WERI-Rb-1 (cell line): ENCODE results near the gene GULP1.

Source experiments
- DNase-seq: peaks from one replicate; pipeline ENCODE4 v3.0.0-alpha.2; 2020
- H3K27ac ChIP-seq: fragments of 250-450 bp; sonication (Bioruptor Pico); 2 replicates; pipeline ENCODE4 v1.5.1; 2020; ENCODE audit warnings: mild to moderate bottlenecking, moderate library complexity
- H3K27me3 ChIP-seq: fragments of 250-450 bp; sonication (Bioruptor Pico); 2 replicates; pipeline ENCODE4 v1.5.1; 2021; ENCODE audit warnings: mild to moderate bottlenecking, low read depth, moderate library complexity; ENCODE audit not compliant: insufficient read depth, severe bottlenecking
- H3K36me3 ChIP-seq: fragments of 250-450 bp; sonication (Bioruptor Pico); 2 replicates; pipeline ENCODE4 v1.5.1; 2020; ENCODE audit warnings: mild to moderate bottlenecking, moderate library complexity
- H3K4me3 ChIP-seq: 2 replicates; pipeline ENCODE4 v1.5.1; 2011; ENCODE audit warnings: low read depth, mild to moderate bottlenecking, control low read depth, low read length
- H3K9me3 ChIP-seq: fragments of 250-450 bp; sonication (Bioruptor Pico); 2 replicates; pipeline ENCODE4 v1.5.1; 2021; ENCODE audit warnings: mild to moderate bottlenecking, moderate library complexity; ENCODE audit not compliant: severe bottlenecking
- TF ChIP-seq, protein P1 (sequence below): IDR thresholded peaks from 2 replicates; pipeline ENCODE4 v1.5.1; 2011; ENCODE audit warnings: low read depth, mild to moderate bottlenecking, control low read depth, inconsistent platforms, low read length

GULP1 gene

GRCh38 chr2:188631037-188631809 lies 339.5 kb downstream of the GULP1 start:
- TF ChIP-seq, protein P1, sequence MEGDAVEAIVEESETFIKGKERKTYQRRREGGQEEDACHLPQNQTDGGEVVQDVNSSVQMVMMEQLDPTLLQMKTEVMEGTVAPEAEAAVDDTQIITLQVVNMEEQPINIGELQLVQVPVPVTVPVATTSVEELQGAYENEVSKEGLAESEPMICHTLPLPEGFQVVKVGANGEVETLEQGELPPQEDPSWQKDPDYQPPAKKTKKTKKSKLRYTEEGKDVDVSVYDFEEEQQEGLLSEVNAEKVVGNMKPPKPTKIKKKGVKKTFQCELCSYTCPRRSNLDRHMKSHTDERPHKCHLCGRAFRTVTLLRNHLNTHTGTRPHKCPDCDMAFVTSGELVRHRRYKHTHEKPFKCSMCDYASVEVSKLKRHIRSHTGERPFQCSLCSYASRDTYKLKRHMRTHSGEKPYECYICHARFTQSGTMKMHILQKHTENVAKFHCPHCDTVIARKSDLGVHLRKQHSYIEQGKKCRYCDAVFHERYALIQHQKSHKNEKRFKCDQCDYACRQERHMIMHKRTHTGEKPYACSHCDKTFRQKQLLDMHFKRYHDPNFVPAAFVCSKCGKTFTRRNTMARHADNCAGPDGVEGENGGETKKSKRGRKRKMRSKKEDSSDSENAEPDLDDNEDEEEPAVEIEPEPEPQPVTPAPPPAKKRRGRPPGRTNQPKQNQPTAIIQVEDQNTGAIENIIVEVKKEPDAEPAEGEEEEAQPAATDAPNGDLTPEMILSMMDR: no peak
- no peaks in the 10 kb centered on the region for H3K9me3 ChIP-seq
- no peak for DNase-seq
- H3K27me3 ChIP-seq: no peaks in the 10 kb centered on the region
- no peaks in the 10 kb centered on the region for H3K36me3 ChIP-seq
- H3K27ac ChIP-seq: no peak overlapping the region
- no peak overlapping the region for H3K4me3 ChIP-seq

DNA sequence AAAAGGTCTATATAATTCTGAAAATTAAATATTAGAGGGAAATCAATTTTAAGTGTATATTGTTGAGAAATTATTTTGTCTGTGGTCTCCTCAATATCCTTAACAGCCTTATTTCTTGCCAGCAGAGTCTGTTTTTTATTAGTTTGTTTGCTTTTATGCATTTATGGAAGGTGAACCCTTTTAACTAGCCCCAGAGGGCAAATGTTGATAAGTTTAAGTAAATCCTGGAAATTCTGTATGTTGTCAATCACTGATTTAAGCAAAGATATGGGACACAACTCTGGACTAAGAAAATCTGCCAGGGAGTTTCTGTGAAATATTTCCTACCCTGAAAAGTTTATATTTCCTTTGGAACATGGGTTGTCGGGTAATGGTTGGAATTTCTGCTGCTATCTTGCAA lies 343.0 kb downstream of the GULP1 start:
- no peak for DNase-seq
- TF ChIP-seq, protein P1: no peak
- H3K36me3 ChIP-seq: no peaks in the 10 kb centered on the region
- no peak overlapping the region for H3K4me3 ChIP-seq
- no peaks in the 10 kb centered on the region for H3K9me3 ChIP-seq
- no peak overlapping the region for H3K27ac ChIP-seq
- no peaks in the 10 kb centered on the region for H3K27me3 ChIP-seq
